GM13977 (cell line): ENCODE data around the gene TMEM213.

ENCODE experiments used
- DNase-seq: peaks from one replicate; pipeline ENCODE4 v3.0.0; 2012; ENCODE audit warnings: low spot score
- CTCF ChIP-seq: IDR thresholded peaks from 2 replicates; pipeline ENCODE4 v1.5.1; 2012; ENCODE audit warnings: mild to moderate bottlenecking, control low read depth; ENCODE audit not compliant: insufficient read depth; ENCODE audit errors: extremely low read depth, missing control alignments
- in situ Hi-C: fragments of 300-500 bp; cut with MboI; formaldehyde crosslinking; loops from one replicate; pipeline ENCODE4 v1.12.0; 2022; ENCODE audit warnings: low sequenced_read_pairs, low pct_unique_long_range_greater_than_20kb, mixed read lengths, inconsistent platforms; ENCODE audit not compliant: unreplicated experiment

TMEM213 gene

GRCh38 chr7:138868711-138869110 lies 70.9 kb downstream of the TMEM213 start:
- no peak for TF ChIP-seq CTCF
- in situ Hi-C loops, result no loop called here
- no peak for DNase-seq

GRCh38 chr7:138869353-138869752 lies 71.6 kb downstream of the TMEM213 start:
- DNase-seq, result no peak
- in situ Hi-C loops, result no loop called here
- no peak for TF ChIP-seq CTCF

- in situ Hi-C loops, result no loop called here
- TF ChIP-seq CTCF, result no peak
- DNase-seq, result no peak
These were observed 73.4 kb downstream of the TMEM213 start for GRCh38 chr7:138871065-138871813.

GRCh38 chr7:138871814-138872090 lies 74.0 kb downstream of the TMEM213 start:
- no peak for TF ChIP-seq CTCF
- in situ Hi-C loops, result no loop called here
- no peak for DNase-seq

- no peak for DNase-seq
- no peak for TF ChIP-seq CTCF
- in situ Hi-C loops, result no loop called here
These were observed 74.8 kb downstream of the TMEM213 start for GRCh38 chr7:138872576-138872975.

- in situ Hi-C loops, result no loop called here
- no peak for DNase-seq
- TF ChIP-seq CTCF, result no peak
These were observed 75.6 kb downstream of the TMEM213 start for GRCh38 chr7:138873220-138873892.
